HuH-7.5 (cell line): ENCODE results near the gene DMBT1.
A peak's percentile ranks its signal among the peaks of the same experiment; 100 is the strongest.

ENCODE experiments used
- DNase-seq: peaks from one replicate; pipeline ENCODE4 v3.0.0; 2011; ENCODE audit warnings: low spot score

The DMBT1 gene

DNA sequence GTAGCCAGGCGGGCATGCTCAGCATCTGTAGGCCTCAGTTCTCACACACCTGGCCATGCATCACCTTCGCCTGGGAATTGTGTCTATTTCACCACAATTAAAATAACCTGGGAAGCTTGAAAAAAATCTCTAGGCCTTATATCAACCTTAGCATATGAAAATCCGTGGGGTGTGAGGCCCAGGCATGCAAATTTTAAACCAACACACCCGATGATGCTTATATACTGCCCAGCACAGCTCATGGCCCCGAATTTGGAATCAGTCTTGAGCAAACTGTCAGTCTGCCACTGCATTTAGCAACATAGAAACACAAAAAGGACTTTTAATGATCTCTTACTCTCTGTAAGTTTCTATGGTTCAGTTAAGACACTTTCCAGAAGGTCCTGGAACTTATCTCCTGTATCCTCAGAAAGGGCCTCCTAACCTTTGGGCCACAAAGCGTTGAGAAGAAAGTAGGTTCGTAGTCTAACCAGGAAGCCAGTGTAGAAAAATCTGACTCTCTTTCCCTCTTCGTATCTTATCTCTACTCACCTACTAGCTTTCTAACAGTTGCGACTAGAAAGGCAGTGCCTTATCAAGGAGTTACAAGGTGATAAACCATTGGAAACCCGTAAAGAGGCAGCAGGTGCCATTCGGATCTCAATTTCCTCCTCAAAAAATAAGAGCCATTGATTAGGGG is 12.0 kb upstream of the DMBT1 start:
- no peak for DNase-seq

DNA sequence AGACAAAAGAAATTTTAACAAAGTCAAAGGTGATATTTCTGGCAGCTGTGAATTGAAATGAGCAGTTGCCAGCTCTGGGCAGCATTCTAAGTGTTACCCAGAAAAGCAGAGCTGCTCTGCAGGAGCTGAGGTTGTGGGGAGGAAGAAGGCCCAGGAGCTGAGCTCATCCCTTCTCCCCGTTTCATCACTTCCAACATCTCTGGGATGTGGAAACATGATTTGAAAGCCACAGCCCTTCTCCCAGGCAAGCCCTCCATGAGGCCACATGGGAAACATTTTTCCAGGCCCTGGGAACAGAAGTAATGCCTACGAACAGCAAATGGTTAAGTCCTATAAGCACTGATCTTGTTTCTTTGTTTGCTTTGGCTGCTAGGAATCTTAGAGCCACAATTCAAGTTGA is 10.9 kb upstream of the DMBT1 start:
- no peak for DNase-seq

DNA sequence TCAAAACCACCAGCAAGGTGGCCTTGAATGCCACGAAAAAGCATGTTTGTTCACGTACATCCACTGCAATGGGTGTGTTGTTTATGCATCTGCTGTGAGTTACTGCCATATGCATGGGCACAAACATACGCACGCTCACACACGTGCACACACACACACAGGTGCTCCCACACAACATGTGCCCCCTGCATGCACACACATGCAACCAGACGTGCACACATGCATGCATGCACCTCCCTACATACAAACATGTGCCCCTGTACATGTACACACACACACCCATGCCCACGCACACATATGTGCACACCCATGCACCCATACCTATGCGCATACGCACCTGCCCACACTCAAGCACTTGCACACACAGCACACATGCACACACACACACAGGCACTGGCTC is 10.1 kb upstream of the DMBT1 start:
- no peak for DNase-seq

GRCh38 chr10:122550983-122551382 is 9.6 kb upstream of the DMBT1 start:
- DNase-seq: no peak

GRCh38 chr10:122551450-122551849 is 9.1 kb upstream of the DMBT1 start:
- DNase-seq: no peak

DNA sequence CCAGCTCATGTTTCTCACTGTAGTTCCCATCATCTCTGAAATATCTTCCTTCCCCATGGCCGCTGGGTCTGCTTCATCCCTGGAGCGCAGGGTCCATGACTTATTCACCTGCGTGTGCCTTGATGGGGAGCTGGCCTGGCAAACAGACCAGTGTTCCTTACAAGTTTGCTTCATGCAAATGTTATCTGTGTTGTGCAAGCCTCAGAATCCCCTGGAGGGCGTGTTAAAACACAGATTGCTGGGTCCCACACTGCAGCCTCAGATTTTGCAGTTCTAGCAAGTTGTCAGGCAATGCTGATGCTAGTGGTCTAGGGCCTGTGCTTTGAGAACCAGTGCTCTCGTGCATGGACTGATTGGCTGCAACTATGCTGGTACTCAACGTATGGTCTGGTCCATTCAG is 7.2 kb upstream of the DMBT1 start:
- no peak for DNase-seq

DNA sequence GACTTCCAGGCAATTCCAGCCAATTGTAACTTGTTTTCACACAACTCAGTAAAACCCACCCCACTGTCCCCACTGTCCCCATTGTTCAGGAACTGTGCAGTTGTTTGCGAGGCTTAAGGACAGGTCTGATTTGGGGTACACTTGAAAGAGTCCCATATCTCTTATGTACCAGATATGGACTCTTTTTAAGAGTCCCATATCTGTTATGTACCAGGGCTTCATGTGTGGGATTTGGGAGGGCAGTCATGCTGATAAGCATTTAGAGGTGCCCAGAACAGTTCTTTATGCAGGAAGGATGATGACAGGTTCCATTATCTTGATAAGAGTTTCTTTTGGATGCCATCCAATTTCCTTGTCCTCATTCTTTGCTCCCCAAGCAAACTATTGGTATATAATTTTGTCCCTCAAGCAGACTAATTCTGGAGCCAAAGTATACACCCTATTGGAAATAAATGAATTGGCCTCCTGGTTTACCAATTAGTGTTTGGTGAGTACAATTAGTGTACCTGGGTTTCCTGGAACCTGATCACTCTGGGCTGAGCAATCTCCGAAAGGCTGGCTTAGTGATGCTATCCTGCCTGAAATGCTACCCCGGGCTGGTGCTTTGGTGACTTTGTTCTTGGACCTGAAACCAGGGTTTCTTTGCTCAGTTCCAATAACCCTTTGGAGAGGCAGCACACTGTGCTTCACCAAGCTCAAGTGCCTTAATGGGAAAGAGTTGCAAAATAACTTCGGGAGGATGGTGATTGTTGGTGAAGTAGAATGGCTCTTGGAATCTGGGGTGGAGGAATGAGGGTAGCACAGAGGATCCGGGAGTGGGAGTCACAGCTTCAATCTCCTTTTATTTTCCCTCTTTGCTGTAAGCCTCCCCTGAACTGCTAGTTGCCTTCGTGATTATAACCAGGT is 6.2 kb upstream of the DMBT1 start:
- no peak for DNase-seq

DNA sequence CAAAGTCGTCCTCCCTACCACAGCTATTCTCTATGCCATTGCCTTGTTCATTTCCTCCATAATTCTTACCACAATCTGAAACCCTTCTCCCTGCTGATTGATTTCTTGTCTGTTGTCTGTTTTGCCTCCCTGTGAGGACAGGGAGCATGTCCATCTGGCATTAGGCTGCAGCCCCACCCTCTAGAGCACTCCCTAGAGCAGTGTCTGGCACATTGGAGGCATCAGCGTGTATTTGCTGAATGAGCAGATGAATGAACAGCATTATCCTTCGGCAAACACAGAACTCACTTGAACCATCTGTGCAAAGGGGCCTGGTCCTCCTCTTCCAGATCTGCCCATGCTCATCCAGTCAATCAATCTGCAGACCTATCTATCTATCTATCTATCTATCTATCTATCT is 5.1 kb upstream of the DMBT1 start:
- no peak for DNase-seq

DNA sequence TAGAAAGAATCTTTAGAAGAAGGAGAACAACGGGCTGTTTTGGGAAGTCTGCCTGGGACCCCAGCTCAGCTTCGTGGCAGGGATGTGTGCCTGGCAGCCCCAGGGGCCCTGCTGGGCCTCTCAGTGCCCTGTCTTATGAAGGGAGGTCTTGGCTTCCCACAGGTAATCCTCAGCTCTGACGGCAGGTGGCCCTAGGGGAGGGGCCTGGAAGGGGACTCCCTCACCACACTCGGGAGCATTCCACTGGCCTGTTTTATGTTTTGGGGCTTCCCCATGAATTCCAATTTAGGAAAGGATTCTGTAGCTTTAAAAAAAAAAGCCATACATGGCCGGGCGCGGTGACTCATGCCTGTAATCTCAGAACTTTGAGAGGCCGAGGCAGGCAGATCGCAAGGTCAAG is 3.0 kb upstream of the DMBT1 start:
- DNase-seq: no peak

DNA sequence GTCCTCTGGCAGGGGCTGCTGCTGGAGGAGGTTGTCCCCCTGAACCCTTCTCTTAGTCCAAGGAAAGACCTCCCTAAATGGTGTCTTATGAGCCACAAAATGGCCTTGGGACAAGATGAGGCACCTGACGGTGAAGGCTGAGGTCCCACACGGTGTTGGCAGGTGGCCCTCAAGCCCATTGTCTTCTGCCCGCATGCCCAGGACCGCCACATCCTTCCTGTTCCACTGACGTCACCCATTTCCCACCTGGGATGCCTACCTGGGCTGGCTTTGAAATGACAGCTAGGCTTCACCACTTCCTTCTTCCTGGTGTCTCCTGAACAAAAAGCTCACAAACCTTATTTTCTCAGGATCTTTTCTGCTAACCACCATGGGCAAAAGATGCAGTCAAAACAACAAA is 2.1 kb upstream of the DMBT1 start:
- DNase-seq: no peak

- DNase-seq: no peak
Observed at GRCh38 chr10:122559228-122559627, 1.3 kb upstream of the DMBT1 start.

DNA sequence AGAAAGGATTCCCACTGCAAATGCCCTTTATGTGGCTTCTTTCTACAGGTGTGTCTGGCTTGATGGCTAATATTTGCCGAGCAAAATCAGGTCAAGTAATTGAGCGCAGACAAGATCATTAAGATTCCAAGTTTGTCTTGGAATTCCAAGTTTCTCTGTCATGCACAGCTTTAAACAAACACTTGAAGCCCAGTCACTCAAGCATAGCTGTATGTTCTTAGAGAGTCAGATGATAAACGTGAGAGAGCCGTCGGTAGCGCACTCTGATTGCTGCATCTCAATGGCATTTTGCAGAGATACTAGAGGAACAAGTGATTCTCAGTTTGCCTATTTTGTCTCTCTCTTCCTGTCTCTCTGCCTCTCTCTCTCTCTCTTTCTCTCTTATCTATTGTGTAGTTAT is 658 bp downstream of the DMBT1 start:
- DNase-seq: no peak

DNA sequence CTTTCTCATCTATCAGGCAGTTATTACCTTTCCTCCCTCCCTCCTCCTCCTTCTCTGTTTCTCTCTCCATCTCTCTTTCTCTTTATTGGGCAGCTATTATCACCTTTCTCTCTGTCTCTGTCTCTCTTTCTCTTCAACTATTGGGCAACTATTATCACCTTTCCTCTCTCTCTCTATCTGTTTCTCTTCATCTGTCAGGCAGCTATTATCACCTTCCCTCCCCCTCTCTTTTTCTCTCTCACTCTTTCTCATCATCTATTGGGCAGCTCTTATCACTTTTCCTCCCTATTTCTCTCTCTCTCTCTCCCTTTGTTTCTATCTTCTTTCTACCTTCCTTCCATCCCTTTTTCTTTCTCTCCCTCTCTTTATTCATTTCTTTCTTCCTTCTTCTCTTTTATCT is 1.2 kb downstream of the DMBT1 start:
- no peak for DNase-seq

GRCh38 chr10:122564980-122565379 is 4.4 kb downstream of the DMBT1 start:
- DNase-seq: no peak

- DNase-seq: peak; percentile 20
Observed at GRCh38 chr10:122565766-122566206, 5.2 kb downstream of the DMBT1 start.

GRCh38 chr10:122566632-122567031 is 6.1 kb downstream of the DMBT1 start:
- DNase-seq: no peak

- DNase-seq: peak; percentile 23
Observed at GRCh38 chr10:122567056-122567660, 6.6 kb downstream of the DMBT1 start.

GRCh38 chr10:122568551-122568950 is 8.0 kb downstream of the DMBT1 start:
- no peak for DNase-seq

- no peak for DNase-seq
Observed at GRCh38 chr10:122570920-122571319, 10.4 kb downstream of the DMBT1 start.

GRCh38 chr10:122571892-122572291 is 11.3 kb downstream of the DMBT1 start:
- DNase-seq: no peak

DNA sequence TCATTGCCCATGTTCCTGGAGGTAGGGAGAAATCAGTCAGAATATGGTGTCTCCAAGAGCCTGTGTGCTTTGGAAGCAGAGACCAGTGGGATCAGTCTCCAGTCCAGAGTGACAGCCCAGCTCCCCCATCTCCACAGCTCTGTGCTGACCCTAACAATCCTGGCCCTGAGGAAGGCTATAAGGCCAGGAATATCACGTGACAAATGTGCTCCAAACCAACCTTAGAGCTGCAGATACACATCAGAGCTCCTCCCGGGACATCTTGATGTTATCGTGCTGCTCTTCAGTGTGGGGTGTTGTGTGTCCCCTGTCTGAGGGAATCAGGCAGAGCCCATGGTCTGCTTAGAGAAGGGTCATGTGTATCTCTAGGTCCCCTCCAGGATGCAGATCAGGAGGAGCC is 15.2 kb downstream of the DMBT1 start:
- no peak for DNase-seq

GRCh38 chr10:122576291-122576690 is 15.7 kb downstream of the DMBT1 start:
- no peak for DNase-seq

GRCh38 chr10:122577311-122577885 is 16.8 kb downstream of the DMBT1 start:
- DNase-seq: no peak
